Ovary (tissue), 9 donors: ENCODE measurements around the gene TBX6. TPM values are rescaled to one million over a fixed set of nuclear protein-coding genes. Genes with fewer than 3 reads are reported as not detected.

ENCODE experiments used
- DNase-seq, 5 donors: peaks; one replicate each; pipeline ENCODE4 v3.0.0-alpha.2; 2019 to 2020
- H3K27ac ChIP-seq, 2 donors: fragments of 200-600 bp; one replicate each; pipeline versions ENCODE4 v1.5.1 to v1.8.0; 2019 to 2022
- H3K27me3 ChIP-seq: fragments of 200-600 bp; one replicate; pipeline ENCODE4 v1.8.0; 2022
- H3K36me3 ChIP-seq: fragments of 200-600 bp; sonication (generic); one replicate; pipeline ENCODE4 v1.5.1; 2019
- H3K4me1 ChIP-seq: one replicate; pipeline ENCODE4 v1.8.1; 2013; ENCODE audit warnings: mild to moderate bottlenecking, moderate library complexity; ENCODE audit not compliant: insufficient read depth
- H3K4me3 ChIP-seq: fragments of 200-600 bp; sonication (generic); one replicate; pipeline ENCODE4 v1.5.1; 2017
- H3K9me3 ChIP-seq, 2 donors: fragments of 200-600 bp in 1 of 2; sonication (generic) in 1 of 2; one replicate each; pipeline versions ENCODE4 v1.5.1 to v1.8.1; 2013 to 2019; ENCODE audit warnings: mild to moderate bottlenecking in 1 of 2, moderate library complexity in 1 of 2
- CTCF ChIP-seq, 3 donors: fragments of 450-650 bp in 2 of 3; fragments of 200-600 bp in 1 of 3; IDR thresholded peaks; one replicate each; pipeline versions ENCODE4 v1.5.1 to v1.8.0; 2016 to 2022; ENCODE audit warnings: antibody characterized with exemption in 3 of 3, mild to moderate bottlenecking in 1 of 3
- EP300 ChIP-seq: sonication (generic); formaldehyde crosslinking; IDR thresholded peaks from one replicate; pipeline ENCODE4 v1.6.1; 2017; ENCODE audit warnings: antibody characterized with exemption
- POLR2A ChIP-seq: fragments of 450-650 bp; IDR thresholded peaks from one replicate; pipeline ENCODE4 v1.6.1; 2017; ENCODE audit warnings: antibody characterized with exemption, mild to moderate bottlenecking, moderate library complexity
- WGBS, 3 donors: extraction: QIAGEN DNeasy Blood & Tissue Kit in 1 of 3; methylation state at CpG; one replicate each; pipeline versions ENCODE4 v1.1.5 to v1.1.7; 2013 to 2017; 5-methylcytosine and 5-hydroxymethylcytosine counted together
- intact Hi-C, 4 donors: fragments of 100-400 bp; cut with DNase I; formaldehyde crosslinking; loops; one replicate each; pipeline versions ENCODE4 v1.11.0 to v1.15.1; 2022 to 2023
- polyA plus RNA-seq, 2 donors: library from polyadenylated mRNA; stranded (reverse); fragments of 200-250 nt in 1 of 2; fragments of 350-450 nt in 1 of 2; fragmentation: Illumina TruSeq in 1 of 2; extraction: RNeasy Lipid Tissue Mini Kit (QIAGEN cat#74804) in 1 of 2; gene quantifications; one replicate each; pipeline ENCODE4 v1.2.3, GENCODE V29; 2013 to 2014
- total RNA-seq, 7 donors: library from RNA; depleted of rRNA in 2 of 7; stranded (reverse); fragments of >200 nt in 2 of 7; fragmentation: NEBNext Ultra II Directional in 3 of 7; extraction: Animal tissue kit (Norgen Biotek cat#: 25700) in 3 of 7; gene quantifications; one replicate each; pipeline versions ENCODE4 v1.1.0 to v1.2.4, GENCODE V29; 2016 to 2023
- donor health status: DM: no; HTN: no; CAD: no; lungs with moderate emphysema.
- donor health status: DM: no; HTN: no; CAD: no.
- donor health status: Bipolar disorder and iron deficiency.
- donor health status: DM: yes; HTN: yes; CAD: no.
- donor health status: DM: no; HTN: no; CAD: no.
- donor health status: DM: yes; HTN: yes; CAD: no.

The TBX6 gene
- total and polyA plus RNA-seq, 9 donors, result 0.08 to 1.5 (median 0.75) TPM

- no peak for DNase-seq
- intact Hi-C loops, result no loop called here
- Histone ChIP-seq H3K4me3 (no peak overlapping the region), H3K27ac (no peak overlapping the region), H3K4me1 (no peaks in the 10 kb centered on the region), H3K27me3 (no peaks in the 10 kb centered on the region), H3K36me3 (no peaks in the 10 kb centered on the region), H3K9me3 (no peaks in the 10 kb centered on the region)
- TF ChIP-seq POLR2A, result no peak
- no peak for TF ChIP-seq CTCF (IDR thresholded peaks at IDR 0.05)
- no peak for TF ChIP-seq EP300
- 39 to 52% (median 45%) methylated on average over 7 of the region's 7 CpGs for WGBS, 3 donors
Observed at GRCh38 chr16:30110661-30111060, 18.9 kb upstream of the TBX6 start.

- H3K36me3 ChIP-seq, result no peaks in the 10 kb centered on the region
- H3K4me1 ChIP-seq, result no peaks in the 10 kb centered on the region
- no peaks in the 10 kb centered on the region for H3K27me3 ChIP-seq
- 87 to 93% (median 90%) methylated on average over 14 to 15 of the region's 15 CpGs for WGBS, 3 donors
- TF ChIP-seq POLR2A (no peak), CTCF (IDR thresholded peaks at IDR 0.05) (no peak), EP300 (no peak)
- H3K9me3 ChIP-seq, result no peaks in the 10 kb centered on the region
- H3K27ac ChIP-seq, result no peak overlapping the region
- DNase-seq, result no peak
- no peak overlapping the region for H3K4me3 ChIP-seq
- intact Hi-C loops, result no loop called here
Observed at GRCh38 chr16:30108059-30108850, 16.5 kb upstream of the TBX6 start.

- H3K36me3 ChIP-seq, result no peaks in the 10 kb centered on the region
- H3K9me3 ChIP-seq, result no peaks in the 10 kb centered on the region
- H3K4me3 ChIP-seq, result no peak overlapping the region
- TF ChIP-seq CTCF (IDR thresholded peaks at IDR 0.05), result no peak
- no peak for TF ChIP-seq EP300
- TF ChIP-seq POLR2A, result no peak
- 63 to 78% (median 64%) methylated on average over 6 of the region's 6 CpGs for WGBS, 3 donors
- H3K4me1 ChIP-seq, result no peaks in the 10 kb centered on the region
- no peaks in the 10 kb centered on the region for H3K27me3 ChIP-seq
- H3K27ac ChIP-seq, result no peak overlapping the region
- DNase-seq, result no peak
- intact Hi-C loops, result loop anchor here in 1 of 4 donors (5.0 kb wide), 1 partner anchor 303 kb away; the partner anchor contains the start of gene ZNF771
Observed at GRCh38 chr16:30104492-30104891, 12.8 kb upstream of the TBX6 start.

- 70 to 74% (median 73%) methylated on average over 4 of the region's 4 CpGs for WGBS, 3 donors
- DNase-seq, result no peak
- no peak overlapping the region for H3K4me3 ChIP-seq
- no peaks in the 10 kb centered on the region for H3K36me3 ChIP-seq
- no peak for TF ChIP-seq POLR2A
- no peak for TF ChIP-seq EP300
- TF ChIP-seq CTCF (IDR thresholded peaks at IDR 0.05), result no peak
- intact Hi-C loops, result loop anchor here in 1 of 4 donors (5.0 kb wide), 1 partner anchor 303 kb away; the partner anchor contains the start of gene ZNF771
- no peak overlapping the region for H3K27ac ChIP-seq
- H3K27me3 ChIP-seq, result no peaks in the 10 kb centered on the region
- H3K9me3 ChIP-seq, result no peaks in the 10 kb centered on the region
- H3K4me1 ChIP-seq, result no peaks in the 10 kb centered on the region
Observed at GRCh38 chr16:30104090-30104489, 12.4 kb upstream of the TBX6 start.
